ENCODE results near the gene PDP2.

DNA sequence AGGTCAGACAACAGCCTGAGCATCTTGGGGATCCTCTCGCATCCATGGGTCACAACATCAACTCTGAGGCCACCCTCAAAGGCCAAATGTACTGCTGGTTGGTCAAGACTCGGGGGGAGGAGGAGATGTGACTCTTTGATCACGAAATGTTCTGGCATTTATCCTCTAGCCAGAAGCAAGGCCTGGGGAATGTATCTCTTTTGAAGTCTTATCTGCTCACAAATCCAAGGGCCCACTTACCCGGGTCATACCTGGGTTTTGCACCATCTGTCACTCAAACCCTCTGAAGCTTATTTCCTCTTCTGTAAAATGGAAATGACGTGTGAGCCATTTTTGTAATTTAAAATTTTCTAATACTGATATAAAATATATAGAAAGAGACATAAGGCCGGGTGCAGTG is 22.9 kb upstream of the PDP2 start:
- TF ChIP-seq ELF4 (IDR thresholded peaks at IDR 0.05) (no peak), ARNT (IDR thresholded peaks at IDR 0.05) (no peak), FOXA1 (IDR thresholded peaks at IDR 0.05) (no peak), TARDBP (IDR thresholded peaks at IDR 0.05) (no peak), L3MBTL2 (conservative IDR thresholded peaks at IDR 0.05) (no peak), PKNOX1 (IDR thresholded peaks at IDR 0.05) (no peak)
